Ishikawa (cell line): ENCODE data around the gene GATAD2A.

Source experiments
- CREB1 ChIP-seq: IDR thresholded peaks from 2 replicates; pipeline ENCODE4 v1.6.1; 2012; ENCODE audit warnings: low read depth
- EP300 ChIP-seq: IDR thresholded peaks from 2 replicates; pipeline ENCODE4 v1.6.1; 2012; ENCODE audit warnings: borderline replicate concordance
- FOXM1 ChIP-seq: IDR thresholded peaks from 2 replicates; pipeline ENCODE4 v1.6.1; 2012; ENCODE audit warnings: low read depth, borderline replicate concordance
- TAF1 ChIP-seq: IDR thresholded peaks from 2 replicates; pipeline ENCODE4 v1.6.1; 2012; ENCODE audit warnings: low read depth, mild to moderate bottlenecking
- TEAD4 ChIP-seq: IDR thresholded peaks from 2 replicates; pipeline ENCODE4 v1.6.1; 2012
- TF ChIP-seq, protein P1 (sequence below): IDR thresholded peaks from 2 replicates; pipeline ENCODE4 v1.6.1; 2012; ENCODE audit warnings: low read depth, mild to moderate bottlenecking

GRCh38 chr19:19427302-19427701, 21.8 kb downstream of the GATAD2A start:
- TF ChIP-seq TAF1 (no peak), EP300 (no peak), TEAD4 (no peak), FOXM1 (no peak), CREB1 (no peak)
- TF ChIP-seq, protein P1, sequence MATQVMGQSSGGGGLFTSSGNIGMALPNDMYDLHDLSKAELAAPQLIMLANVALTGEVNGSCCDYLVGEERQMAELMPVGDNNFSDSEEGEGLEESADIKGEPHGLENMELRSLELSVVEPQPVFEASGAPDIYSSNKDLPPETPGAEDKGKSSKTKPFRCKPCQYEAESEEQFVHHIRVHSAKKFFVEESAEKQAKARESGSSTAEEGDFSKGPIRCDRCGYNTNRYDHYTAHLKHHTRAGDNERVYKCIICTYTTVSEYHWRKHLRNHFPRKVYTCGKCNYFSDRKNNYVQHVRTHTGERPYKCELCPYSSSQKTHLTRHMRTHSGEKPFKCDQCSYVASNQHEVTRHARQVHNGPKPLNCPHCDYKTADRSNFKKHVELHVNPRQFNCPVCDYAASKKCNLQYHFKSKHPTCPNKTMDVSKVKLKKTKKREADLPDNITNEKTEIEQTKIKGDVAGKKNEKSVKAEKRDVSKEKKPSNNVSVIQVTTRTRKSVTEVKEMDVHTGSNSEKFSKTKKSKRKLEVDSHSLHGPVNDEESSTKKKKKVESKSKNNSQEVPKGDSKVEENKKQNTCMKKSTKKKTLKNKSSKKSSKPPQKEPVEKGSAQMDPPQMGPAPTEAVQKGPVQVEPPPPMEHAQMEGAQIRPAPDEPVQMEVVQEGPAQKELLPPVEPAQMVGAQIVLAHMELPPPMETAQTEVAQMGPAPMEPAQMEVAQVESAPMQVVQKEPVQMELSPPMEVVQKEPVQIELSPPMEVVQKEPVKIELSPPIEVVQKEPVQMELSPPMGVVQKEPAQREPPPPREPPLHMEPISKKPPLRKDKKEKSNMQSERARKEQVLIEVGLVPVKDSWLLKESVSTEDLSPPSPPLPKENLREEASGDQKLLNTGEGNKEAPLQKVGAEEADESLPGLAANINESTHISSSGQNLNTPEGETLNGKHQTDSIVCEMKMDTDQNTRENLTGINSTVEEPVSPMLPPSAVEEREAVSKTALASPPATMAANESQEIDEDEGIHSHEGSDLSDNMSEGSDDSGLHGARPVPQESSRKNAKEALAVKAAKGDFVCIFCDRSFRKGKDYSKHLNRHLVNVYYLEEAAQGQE = no peak
